ENCODE measurements around the gene PRR23A.
"Not testable (repeated sequence)": the region's sequence is repeated elsewhere in the genome, so short reads cannot be mapped to it uniquely, and the experiment has no call there.

The PRR23A gene

DNA sequence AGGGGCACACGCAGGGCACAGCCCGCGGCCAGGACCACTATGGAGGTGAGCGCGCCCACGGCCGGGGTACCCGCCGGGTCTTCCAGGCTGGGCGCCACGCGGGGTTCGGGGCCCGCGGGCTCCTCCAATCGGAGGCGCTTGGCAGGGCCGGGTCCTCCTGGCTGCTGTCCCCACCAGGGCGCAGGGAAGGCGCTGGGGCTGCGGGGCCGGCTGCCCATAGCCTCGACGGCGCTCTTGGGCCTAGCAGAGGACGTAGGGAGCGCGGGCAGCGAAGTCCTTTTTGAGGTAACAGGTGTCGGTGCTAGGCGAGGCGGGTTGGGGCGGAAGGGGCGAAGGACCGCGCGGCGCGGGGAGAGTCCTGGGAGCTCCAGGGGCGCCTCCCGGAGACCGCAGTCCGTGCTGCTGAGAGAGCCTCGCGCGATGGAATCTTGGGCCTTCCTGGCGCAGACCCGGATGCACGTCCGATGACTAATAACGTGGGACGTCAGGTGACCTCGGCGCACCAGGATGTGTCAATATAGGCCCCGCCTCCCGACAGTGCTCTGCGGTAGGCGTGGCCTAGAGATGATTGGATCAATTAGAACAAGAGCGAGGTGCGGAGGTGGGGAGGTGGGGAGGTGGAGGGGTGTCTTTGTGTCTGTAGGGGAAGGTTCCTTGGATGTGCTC, at the start of gene PRR23A:
Gene PRR23A, minus strand, starts transcription at position 218 of the 666 bp plus-strand sequence. Its CDS starts 0 bp downstream, at position 218.
- DNase-seq = no peak

DNA sequence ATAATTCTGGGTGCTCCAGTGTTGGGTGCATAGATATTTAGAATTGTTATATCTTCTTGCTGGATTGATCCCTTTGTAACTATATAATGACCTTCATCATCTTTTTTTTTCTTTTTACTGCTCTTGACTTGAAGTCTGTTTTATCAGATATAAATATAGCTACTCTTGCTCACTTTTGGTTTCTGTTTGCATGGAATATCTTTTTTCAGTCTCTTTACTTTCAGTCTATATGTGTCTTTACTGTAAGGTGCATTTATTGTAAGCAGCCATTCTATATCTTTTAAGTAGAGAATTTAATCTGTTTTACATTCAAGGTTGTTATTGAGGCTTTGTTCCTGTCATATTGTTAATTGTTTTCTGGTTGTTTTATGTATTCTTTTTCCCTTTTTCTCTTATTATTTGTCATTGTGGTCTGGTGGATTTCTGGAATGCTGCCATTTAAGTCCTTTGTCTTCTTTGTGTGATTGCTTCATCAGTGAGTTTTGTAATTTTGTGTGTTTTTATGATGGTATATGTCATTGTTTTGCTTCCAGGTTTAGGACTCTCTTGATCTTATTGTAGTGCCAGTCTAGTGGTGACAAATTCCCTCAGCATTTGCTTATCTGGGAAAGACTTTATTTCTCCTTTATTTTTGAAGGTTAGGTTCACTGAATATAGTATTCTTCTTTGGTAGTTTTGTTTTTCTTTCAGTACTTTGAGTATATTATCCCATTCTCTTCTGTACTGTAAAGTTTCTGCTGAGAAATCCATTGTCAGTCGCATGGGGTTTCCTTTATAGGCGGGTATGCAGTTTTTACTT, 46.9 kb upstream of the PRR23A start:
- no peak for DNase-seq

DNA sequence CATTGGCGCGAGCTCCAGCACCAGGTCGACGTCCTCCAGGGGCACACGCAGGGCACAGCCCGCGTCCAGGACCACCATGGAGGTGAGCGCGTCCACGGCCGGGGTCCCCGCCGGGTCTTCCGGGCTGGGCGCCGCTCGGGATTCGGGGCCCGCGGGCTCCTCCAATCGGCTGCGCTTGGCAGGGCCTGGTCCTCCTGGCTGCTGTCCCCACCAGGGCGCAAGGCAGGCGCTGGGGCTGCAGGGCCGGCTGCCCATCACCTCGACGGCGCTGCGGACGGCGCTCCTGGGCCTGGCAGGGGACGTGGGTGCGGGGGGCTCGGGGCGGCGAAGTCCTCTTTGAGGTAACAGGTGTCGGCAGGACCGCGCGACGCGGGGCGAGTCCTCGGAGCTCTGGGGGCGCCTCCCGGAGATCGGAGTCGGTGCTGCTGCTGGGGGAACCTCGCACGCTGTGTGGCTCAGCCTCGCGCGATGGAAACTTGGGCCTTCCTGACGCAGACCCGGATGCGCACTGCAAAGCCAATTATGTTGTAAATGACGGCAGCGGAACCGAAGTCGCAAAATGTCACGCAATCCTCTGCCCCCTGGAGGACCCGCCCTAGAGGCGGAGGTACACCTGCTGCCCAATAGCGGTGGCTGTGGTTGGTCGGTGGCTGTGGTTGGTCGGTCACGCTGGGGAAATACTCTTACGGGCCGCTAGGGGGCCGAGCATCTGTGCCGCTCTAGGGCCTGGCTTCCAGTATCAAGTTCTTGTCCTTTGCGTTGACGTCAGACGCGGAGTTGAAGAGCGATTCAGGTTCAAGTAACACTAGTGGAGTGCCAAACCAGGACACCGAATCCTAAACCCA, 38.5 kb upstream of the PRR23A start, which contains the start of gene PRR23C:
Gene PRR23C, minus strand, starts transcription at position 527 of the 845 bp plus-strand sequence. Its CDS starts 272 bp downstream, at position 255.
- DNase-seq = no peak

DNA sequence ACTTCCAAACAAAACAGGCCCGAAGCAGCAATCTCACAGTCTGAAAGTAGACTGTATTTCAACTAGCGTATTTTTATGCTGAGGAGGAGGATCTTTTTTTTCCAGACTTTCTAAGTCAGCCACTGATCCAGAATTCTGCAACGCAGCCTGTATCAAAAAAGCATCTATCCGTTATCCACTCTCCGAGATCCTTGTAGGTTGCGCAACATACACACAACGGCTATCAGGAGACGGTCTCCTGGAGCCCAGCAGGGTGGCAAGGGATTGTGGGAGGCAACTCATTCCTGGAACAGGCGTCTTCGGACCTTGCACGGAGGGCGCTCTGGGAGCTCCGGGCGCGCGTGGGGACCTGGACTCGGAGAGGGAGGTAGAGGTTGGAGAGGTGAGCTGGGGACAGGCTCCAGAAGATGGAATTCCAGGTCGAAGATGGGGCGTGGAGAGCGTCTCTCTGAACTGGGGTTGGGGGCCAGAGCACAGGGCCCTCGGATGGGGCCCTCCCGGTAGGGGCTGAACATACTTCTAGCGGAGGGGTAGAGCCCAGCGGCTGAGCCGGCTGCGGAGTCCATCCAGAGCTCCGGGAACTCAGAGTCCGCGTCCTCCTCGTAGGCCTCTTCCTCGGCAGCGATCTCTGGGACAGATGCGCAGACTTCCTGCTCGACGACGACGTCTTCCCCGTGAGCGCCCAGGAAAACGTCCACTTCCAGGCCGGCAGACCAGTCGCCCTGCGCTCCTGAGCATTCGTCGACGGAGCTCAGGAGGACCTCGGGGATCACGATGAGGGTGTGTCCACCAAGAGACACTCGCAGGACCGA, 37.7 kb upstream of the PRR23A start:
- no peak for DNase-seq

DNA sequence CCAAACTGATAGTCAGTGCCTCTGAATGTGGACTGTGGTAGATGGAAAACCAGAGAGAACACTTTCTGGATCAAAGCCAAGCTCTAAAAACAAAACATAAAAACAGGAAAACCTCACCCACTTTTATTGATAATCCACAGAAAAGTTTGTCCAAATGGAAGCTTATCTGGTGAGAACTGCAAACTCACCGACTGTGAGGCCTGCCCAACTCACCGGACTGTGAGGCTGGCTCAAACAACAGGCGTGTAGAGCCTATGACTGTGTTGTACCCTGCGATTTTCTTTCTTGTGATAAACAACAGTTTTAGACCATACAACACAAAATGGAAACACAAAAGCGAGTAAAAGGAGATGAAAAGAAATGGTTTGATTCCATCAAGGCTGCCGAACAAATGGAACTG, 31.4 kb upstream of the PRR23A start:
- DNase-seq = no peak

DNA sequence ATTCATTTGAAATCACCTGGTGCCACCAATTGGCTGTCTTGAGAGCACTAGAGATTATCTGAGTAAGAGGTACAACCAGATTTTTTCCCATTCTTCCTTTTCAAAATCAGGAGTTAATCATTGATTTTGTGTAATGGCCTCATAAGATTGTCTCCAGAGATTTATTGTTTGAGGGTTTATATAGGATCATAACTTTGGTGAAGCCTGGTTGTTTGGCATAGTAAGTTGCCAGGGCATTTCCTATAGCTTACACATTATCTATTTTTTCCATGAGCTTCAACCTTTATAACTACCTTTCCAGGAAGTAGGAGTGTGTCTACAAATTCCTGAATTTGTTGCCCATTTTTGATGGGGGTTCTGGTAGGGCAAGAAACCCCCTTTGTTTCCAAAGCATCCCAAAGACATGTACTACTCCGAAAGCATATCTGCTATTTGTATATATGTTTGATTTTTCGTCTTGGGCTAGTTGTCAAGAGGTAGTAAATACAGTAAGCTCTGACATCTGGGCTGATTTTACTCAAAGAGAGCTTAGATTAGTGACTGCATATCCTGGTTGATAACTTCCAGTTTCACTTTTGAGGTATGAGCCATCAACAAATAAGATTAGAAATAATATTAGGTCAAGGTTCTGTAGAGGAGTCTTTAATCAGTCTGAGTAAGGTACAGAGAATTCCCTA, 26.4 kb upstream of the PRR23A start:
- DNase-seq = no peak

GRCh38 chr3:139030576-139030975, 24.5 kb upstream of the PRR23A start:
- DNase-seq = not testable (repeated sequence)

DNA sequence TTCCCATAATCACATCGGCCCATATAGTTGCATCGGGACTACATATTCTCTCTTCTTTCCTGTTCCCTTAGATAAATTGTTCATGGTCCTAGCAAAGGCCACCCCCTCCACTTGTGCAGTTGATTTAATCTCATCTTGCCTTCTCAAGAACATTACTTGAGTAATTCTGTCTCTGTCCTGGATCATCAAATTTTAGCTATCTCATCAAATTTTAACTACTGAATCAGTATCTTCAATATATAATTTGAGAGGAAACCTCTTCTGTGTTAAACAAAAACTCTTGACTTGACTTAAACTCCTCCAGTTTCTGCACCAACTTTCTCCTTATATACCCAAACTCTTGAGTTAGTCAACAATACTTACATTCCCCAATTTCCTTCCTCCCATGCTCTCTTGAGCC, 18.9 kb upstream of the PRR23A start:
- no peak for DNase-seq

GRCh38 chr3:139020868-139021234, 14.8 kb upstream of the PRR23A start, which contains the start of gene PRR23B:
Gene PRR23B (minus strand): TSS chr3:139020926. CDS start chr3:139020661, 265 bp downstream.
- DNase-seq = no peak

DNA sequence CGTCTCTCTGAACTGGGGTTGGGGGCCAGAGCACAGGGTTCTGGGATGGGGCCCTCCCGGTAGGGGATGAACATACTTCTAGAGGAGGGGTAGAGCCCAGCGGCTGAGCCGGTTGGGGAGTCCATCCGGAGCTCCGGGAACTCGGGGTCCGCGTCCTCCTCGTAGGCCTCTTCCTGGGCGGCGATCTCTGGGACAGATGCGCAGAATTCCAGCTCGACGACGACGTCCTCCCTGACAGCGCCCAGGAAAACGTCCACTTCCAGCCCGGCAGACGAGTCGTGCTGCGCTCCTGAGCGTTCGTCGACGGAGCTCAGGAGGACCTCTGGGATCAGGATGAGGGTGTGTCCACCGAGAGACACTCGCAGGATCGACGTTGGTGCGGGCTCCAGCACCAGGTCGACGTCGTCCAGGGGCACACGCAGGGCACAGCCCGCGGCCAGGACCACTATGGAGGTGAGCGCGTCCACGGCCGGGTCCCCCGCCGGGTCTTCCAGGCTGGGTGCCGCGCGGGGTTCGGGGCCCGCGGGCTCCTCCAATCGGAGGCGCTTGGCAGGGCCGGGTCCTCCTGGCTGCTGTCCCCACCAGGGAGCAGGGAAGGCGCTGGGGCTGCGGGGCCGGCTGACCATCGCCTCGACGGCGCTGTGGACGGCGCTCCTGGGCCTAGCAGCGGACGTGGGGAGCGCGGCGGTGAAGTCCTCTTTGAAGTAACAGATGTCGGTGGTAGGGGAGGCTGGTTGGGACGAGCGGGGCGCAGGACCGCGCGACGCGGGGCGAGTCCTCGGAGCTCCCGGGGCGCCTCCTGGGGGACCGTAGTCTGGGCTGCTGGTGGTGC, 14.2 kb upstream of the PRR23A start:
- no peak for DNase-seq

- DNase-seq = no peak
Observed at GRCh38 chr3:139016430-139017048, 10.5 kb upstream of the PRR23A start.

- DNase-seq = no peak
Observed at GRCh38 chr3:139005356-139005993, 593 bp downstream of the PRR23A start.

DNA sequence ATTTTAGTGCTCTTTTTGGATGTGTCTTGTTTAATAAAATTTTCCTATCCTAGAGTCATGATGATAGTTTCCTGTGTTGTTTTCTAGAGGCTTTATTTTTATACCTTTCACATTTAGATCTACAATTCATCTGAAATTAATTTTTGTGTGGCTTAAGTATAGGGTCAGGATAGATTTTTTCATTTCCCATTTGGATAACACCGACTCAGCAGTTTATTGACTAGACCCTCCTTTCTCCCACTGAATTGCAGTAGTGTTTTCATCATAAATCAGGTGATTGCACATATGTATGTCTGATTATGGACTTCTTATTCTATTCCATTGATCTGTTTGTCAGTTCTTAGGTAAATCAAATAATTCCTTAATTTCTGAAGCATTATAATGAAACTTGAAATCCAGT, 10.4 kb downstream of the PRR23A start:
- DNase-seq = no peak

GRCh38 chr3:138987181-138987580, 18.9 kb downstream of the PRR23A start:
- DNase-seq = no peak

GRCh38 chr3:138985932-138986331, 20.1 kb downstream of the PRR23A start:
- no peak for DNase-seq

DNA sequence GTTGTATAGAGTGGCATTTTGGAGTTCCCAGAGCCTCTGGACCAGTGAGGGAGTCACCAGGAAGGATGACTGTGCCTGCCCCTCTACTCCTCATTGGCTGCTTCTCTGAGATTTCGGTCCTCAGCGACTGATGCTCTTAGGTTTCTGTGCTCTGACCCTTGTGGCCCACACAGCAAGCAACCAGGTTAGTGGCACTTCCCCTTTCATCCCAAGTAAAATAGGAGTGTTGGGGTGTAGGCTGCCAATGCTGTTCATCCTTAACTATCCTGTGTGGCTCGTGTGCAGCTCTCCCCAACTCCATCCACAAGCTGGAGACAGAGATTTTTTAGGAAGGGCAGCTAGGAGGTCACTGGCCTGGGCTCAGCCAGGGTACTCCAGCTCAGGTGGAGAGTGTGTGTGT, 21.3 kb downstream of the PRR23A start:
- DNase-seq = no peak

DNA sequence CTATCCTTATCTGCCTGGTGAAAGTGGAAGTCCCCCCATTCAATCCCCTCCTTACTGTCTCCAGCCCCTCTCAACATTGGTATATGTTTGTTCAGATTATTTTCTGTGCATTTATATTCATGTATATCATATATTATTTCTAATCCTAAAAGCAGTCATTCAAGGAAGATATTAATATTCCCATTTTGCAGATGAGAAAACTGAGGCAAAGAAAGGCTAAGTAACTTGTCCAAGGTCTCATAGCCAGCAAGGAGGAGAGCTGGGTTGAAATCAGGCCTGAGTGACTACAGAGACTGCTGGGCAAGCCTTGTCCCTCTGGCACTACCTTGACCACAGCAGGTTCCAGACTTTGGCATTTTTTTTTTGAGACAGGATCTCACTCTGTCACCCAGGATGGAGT, 30.0 kb downstream of the PRR23A start:
- DNase-seq = no peak

GRCh38 chr3:138975351-138975750, 30.7 kb downstream of the PRR23A start:
- DNase-seq = no peak

DNA sequence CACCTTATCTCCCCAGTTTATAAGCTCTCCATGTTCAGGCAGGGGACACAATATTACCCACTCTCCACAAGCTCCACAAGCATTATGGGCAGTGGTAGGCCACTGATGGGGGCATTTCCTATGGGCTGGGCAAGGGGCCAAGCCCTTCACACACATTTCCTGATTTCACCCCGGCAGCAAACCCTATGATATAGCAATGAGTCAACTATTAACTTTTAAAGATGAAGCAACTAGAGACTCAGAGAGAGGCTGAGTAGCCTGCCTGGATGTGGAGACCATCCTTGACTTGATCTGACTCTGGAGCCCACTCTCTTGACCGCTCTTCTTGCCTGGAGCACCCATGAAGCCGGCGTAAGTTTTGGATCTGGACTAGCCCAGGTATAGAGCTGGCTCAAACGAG, 31.6 kb downstream of the PRR23A start:
- DNase-seq = no peak

DNA sequence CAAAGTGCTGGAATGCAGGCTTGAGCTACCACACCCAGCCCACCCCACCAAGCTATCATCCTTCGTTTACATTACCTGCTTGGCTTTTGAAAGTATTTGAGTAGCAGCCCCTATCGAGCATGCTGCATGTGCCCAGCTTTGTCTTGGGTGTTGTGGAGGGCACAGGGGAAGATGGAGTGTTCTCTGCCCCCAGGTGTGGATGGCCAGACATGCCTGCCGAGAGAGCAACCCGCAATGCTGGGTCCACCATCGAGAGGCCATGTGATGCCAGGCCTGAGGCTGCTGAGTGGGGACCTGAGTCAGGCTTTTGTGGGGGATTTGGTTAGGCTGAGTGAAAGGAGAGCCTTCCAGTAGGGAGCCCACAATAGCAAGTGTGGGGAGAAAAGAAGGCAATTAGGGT, 33.1 kb downstream of the PRR23A start:
- no peak for DNase-seq
